ENCODE measurements around the gene PEX5L. TPM values are rescaled to one million over a fixed set of nuclear protein-coding genes. Genes with fewer than 3 reads are reported as not detected.

Gene PEX5L
- polyA plus RNA-seq, 1 of the 3 experiments (the other 2 are of a cell fraction) = not detected

DNA sequence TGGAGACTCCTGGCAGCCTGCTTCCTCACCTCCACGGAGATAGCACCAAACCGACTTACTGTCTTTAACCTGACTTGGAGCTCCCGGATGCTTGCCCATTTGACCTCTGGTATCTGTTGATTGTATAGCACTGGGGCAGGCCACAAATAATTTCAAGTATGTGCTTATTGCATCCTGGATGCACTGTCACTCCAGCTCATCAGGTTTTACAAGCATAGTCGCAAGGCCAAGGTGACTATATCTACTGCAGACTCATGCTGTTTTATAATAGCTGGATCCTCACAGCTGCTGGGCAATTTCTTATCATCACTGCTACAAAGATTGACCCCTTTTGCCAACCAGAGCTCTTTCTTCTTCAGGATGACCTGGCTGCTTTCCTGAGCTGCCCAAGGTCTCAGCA, 45.6 kb downstream of the PEX5L start (continued):
- TF ChIP-seq, protein P1, sequence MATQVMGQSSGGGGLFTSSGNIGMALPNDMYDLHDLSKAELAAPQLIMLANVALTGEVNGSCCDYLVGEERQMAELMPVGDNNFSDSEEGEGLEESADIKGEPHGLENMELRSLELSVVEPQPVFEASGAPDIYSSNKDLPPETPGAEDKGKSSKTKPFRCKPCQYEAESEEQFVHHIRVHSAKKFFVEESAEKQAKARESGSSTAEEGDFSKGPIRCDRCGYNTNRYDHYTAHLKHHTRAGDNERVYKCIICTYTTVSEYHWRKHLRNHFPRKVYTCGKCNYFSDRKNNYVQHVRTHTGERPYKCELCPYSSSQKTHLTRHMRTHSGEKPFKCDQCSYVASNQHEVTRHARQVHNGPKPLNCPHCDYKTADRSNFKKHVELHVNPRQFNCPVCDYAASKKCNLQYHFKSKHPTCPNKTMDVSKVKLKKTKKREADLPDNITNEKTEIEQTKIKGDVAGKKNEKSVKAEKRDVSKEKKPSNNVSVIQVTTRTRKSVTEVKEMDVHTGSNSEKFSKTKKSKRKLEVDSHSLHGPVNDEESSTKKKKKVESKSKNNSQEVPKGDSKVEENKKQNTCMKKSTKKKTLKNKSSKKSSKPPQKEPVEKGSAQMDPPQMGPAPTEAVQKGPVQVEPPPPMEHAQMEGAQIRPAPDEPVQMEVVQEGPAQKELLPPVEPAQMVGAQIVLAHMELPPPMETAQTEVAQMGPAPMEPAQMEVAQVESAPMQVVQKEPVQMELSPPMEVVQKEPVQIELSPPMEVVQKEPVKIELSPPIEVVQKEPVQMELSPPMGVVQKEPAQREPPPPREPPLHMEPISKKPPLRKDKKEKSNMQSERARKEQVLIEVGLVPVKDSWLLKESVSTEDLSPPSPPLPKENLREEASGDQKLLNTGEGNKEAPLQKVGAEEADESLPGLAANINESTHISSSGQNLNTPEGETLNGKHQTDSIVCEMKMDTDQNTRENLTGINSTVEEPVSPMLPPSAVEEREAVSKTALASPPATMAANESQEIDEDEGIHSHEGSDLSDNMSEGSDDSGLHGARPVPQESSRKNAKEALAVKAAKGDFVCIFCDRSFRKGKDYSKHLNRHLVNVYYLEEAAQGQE (IDR thresholded peaks at IDR 0.05; ENCODE audit: low read depth, low read length) = no peak
- no peak for TF ChIP-seq MXI1 (IDR thresholded peaks at IDR 0.05; ENCODE audit: low read depth, low read length)

DNA sequence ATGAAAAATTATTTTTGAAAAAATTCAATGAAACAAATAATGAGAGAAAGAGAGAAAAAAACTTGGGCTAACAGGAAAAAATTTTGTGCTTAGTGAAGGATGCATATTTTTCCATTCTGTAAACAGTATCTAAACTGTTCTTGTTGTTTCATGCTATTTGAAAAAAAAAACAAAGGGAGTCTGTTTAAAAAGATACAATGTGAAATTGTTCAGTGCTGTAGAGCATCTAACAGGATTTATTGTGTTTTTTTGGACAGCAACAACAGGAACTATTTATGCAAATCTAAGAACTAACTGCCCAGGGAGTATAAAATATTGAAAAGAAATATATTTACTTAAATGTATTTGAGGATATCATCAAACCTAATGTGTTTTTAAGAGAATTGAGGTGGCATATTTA, 55.1 kb downstream of the PEX5L start:
- ChIA-PET POLR2A (no interaction called here), CTCF (no interaction called here)
- no peak overlapping the region for H3K4me2 ChIP-seq
- H3K9ac ChIP-seq = no peak overlapping the region
- TF ChIP-seq TCF12 (IDR thresholded peaks at IDR 0.05) = no peak
- TF ChIP-seq FOXM1 (IDR thresholded peaks at IDR 0.05; ENCODE audit: low read depth) = no peak
- TF ChIP-seq SIN3A (IDR thresholded peaks at IDR 0.05; ENCODE audit: borderline replicate concordance, low read depth, low read length) = no peak
- no peak for TF ChIP-seq GABPA (IDR thresholded peaks at IDR 0.05; ENCODE audit: low read depth)
- TF ChIP-seq, protein P2, sequence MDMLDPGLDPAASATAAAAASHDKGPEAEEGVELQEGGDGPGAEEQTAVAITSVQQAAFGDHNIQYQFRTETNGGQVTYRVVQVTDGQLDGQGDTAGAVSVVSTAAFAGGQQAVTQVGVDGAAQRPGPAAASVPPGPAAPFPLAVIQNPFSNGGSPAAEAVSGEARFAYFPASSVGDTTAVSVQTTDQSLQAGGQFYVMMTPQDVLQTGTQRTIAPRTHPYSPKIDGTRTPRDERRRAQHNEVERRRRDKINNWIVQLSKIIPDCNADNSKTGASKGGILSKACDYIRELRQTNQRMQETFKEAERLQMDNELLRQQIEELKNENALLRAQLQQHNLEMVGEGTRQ (IDR thresholded peaks at IDR 0.05; ENCODE audit: borderline replicate concordance, low read depth, low read length) = no peak
- TF ChIP-seq RXRA (IDR thresholded peaks at IDR 0.05; ENCODE audit: borderline replicate concordance, low read depth) = no peak
- TF ChIP-seq POLR2AphosphoS5 (IDR thresholded peaks at IDR 0.05; ENCODE audit: low read depth, low read length) = no peak
- no peak for TF ChIP-seq JUND (IDR thresholded peaks at IDR 0.05)
- TF ChIP-seq, protein P3, sequence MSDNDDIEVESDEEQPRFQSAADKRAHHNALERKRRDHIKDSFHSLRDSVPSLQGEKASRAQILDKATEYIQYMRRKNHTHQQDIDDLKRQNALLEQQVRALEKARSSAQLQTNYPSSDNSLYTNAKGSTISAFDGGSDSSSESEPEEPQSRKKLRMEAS (IDR thresholded peaks at IDR 0.05; ENCODE audit: low read depth) = no peak
- TF ChIP-seq, protein P4, sequence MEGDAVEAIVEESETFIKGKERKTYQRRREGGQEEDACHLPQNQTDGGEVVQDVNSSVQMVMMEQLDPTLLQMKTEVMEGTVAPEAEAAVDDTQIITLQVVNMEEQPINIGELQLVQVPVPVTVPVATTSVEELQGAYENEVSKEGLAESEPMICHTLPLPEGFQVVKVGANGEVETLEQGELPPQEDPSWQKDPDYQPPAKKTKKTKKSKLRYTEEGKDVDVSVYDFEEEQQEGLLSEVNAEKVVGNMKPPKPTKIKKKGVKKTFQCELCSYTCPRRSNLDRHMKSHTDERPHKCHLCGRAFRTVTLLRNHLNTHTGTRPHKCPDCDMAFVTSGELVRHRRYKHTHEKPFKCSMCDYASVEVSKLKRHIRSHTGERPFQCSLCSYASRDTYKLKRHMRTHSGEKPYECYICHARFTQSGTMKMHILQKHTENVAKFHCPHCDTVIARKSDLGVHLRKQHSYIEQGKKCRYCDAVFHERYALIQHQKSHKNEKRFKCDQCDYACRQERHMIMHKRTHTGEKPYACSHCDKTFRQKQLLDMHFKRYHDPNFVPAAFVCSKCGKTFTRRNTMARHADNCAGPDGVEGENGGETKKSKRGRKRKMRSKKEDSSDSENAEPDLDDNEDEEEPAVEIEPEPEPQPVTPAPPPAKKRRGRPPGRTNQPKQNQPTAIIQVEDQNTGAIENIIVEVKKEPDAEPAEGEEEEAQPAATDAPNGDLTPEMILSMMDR (IDR thresholded peaks at IDR 0.05) = no peak
- no peak for TF ChIP-seq YY1 (IDR thresholded peaks at IDR 0.05; ENCODE audit: low read depth)
- TF ChIP-seq FOXJ3 (CRISPR knock-in tag; IDR thresholded peaks at IDR 0.05) = no peak
- TF ChIP-seq, protein P5, sequence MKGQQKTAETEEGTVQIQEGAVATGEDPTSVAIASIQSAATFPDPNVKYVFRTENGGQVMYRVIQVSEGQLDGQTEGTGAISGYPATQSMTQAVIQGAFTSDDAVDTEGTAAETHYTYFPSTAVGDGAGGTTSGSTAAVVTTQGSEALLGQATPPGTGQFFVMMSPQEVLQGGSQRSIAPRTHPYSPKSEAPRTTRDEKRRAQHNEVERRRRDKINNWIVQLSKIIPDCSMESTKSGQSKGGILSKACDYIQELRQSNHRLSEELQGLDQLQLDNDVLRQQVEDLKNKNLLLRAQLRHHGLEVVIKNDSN (IDR thresholded peaks at IDR 0.05; ENCODE audit: borderline replicate concordance, low read depth) = no peak
- no peak for TF ChIP-seq RFX5 (IDR thresholded peaks at IDR 0.05; ENCODE audit: low read length)
- no peak for TF ChIP-seq EZH2phosphoT487 (IDR thresholded peaks at IDR 0.05; ENCODE audit: borderline replicate concordance, low read depth)
- TF ChIP-seq RCOR1 (IDR thresholded peaks at IDR 0.05; ENCODE audit: low read length) = no peak
- no peak for TF ChIP-seq MXI1 (IDR thresholded peaks at IDR 0.05; ENCODE audit: low read depth, low read length)
- no peak for TF ChIP-seq MEF2A (IDR thresholded peaks at IDR 0.05; ENCODE audit: borderline replicate concordance, low read depth)
- no peak for TF ChIP-seq NRF1 (IDR thresholded peaks at IDR 0.05; ENCODE audit: low read depth, low read length)
- no peak overlapping the region for H3K27ac ChIP-seq (ENCODE audit: low read depth in 2 of 2, low read length in 1 of 2)
- no peak for DNase-seq
- H3K9me2 ChIP-seq = no peaks in the 10 kb centered on the region
- H3K36me3 ChIP-seq (replicated peaks in 1 of 2; ENCODE audit: control insufficient read depth in 1 of 2, insufficient read depth in 2 of 2, low read length in 1 of 2) = no peaks in the 10 kb centered on the region
- H3K27me3 ChIP-seq (ENCODE audit: insufficient read depth) = no peaks in the 10 kb centered on the region
- H2AFZ ChIP-seq (ENCODE audit: low read depth) = no peak overlapping the region
- no peaks in the 10 kb centered on the region for H3K9me3 ChIP-seq
- no peaks in the 10 kb centered on the region for H3F3A ChIP-seq (replicated peaks; ENCODE audit: insufficient read depth)
- no peak overlapping the region for H3K4me3 ChIP-seq (ENCODE audit: low read depth in 2 of 2, low read length in 1 of 2)
- no peaks in the 10 kb centered on the region for H3K4me1 ChIP-seq (ENCODE audit: control insufficient read depth in 1 of 2, insufficient read depth in 2 of 2, low read depth in 1 of 2, low read length in 1 of 2)
- no peaks in the 10 kb centered on the region for H4K20me1 ChIP-seq (ENCODE audit: insufficient read depth)
- H3K79me2 ChIP-seq (ENCODE audit: insufficient read depth) = no peaks in the 10 kb centered on the region

All from SK-N-SH (cell line).